ENCODE measurements around the gene METTL9.
"Not testable (repeated sequence)": the region's sequence is repeated elsewhere in the genome, so short reads cannot be mapped to it uniquely, and the experiment has no call there.

Gene METTL9

GRCh38 chr16:21610006-21610544, 10.7 kb downstream of the METTL9 start:
- DNase-seq (ENCODE audit: low read depth in 2 of 2): no peak

DNA sequence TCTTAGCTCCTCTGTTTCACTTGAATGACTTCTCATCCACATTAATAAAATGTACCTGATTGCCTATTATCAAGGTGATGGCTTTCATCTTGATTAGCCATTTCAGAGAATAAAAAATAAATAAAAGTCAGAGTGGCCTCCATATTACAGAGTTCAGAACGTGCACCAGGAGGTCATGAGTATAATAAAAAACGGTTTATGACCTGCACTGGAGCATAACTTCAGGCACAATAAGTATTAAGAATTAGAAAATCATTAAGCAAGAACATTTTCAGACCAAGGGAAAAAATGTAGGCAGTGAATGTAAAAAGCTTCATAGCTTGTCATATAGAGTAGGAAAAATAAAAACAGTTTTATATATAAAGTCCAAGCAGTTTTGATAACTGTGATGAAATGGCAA, 11.4 kb downstream of the METTL9 start:
- no peak for DNase-seq (ENCODE audit: low read depth in 2 of 2)

DNA sequence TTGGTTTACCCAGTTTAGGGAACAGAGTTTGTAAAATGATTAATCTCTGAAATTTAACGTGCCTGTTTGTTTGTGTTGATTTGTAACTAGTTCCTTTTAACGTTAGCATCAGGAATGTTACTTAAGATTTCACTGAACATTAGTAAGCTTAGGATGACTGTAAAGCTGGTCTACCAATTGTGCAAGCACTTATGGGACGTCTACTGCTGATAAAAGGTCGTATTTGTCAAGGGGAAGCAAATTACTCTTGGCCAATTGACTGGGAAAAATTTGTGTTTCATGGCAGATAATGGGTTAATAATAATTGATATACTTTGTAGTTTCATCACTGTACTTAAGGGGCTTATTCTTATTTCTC, 11.8 kb downstream of the METTL9 start:
- DNase-seq (ENCODE audit: low read depth in 2 of 2): no peak

- DNase-seq (ENCODE audit: low read depth in 2 of 2): no peak
Measured at GRCh38 chr16:21611556-21612384, 12.4 kb downstream of the METTL9 start.

DNA sequence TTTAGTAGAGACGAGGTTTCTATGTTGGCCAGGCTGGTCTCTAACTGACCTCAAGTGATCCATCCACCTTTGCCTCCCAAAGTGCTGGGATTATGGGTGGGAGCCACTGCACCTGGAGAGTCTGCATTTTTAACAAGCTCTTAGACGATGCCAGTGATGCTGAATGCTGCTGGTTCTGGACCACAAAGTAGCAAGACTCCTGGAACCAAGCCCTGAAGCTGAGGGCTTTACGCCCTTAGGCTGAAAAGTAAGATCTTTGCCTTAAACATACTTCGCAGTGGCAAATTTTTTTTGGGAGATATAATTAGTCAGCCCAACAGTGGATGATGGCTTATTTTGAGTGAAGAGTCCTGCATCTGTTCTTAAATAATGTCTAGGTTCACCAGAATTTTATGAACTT, 14.0 kb downstream of the METTL9 start:
- no peak for DNase-seq (ENCODE audit: low read depth in 2 of 2)

- DNase-seq (ENCODE audit: low read depth in 2 of 2): no peak
Measured at GRCh38 chr16:21613781-21614180, 14.4 kb downstream of the METTL9 start.

DNA sequence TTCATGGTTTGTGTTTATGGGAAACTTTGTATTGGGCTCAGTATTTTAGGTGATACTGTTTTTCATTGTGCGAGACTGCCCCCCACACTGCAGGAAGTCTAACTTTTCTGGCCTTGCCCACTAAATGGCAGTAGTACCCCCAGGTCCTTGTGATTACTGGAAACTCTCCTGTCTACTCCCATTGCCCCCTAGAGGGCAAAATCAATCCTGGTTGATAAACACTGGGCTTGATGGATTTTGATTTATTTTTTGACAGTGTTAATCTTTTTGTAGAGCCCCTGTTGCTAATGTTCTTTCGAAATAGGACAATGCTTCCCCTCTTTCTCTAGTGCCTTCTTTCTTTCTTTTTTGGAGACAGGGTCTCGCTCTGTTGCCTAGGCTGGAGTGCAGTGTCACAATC, 15.5 kb downstream of the METTL9 start:
- no peak for DNase-seq (ENCODE audit: low read depth in 2 of 2)

DNA sequence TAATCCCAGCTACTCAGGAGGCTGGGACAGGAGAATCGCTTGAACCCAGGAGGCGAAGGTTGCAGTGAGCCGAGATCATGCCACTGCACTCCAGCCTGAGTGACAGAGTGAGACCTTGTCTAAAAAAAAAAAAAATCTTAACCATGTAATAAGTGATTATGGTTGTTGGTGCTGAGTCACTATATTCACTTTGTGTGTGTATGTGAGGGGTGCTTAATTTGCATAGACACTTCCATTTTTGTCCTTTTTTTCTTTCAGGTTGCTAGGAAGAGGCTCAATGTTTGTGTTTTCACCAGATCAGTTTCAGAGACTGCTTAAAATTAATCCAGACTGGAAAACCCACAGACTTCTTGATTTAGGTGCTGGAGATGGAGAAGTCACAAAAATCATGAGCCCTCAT, 18.2 kb downstream of the METTL9 start:
- DNase-seq (ENCODE audit: low read depth in 2 of 2): no peak

GRCh38 chr16:21618281-21618680, 18.9 kb downstream of the METTL9 start:
- DNase-seq (ENCODE audit: low read depth in 2 of 2): no peak

- DNase-seq (ENCODE audit: low read depth in 2 of 2): no peak
Measured at GRCh38 chr16:21619765-21620425, 20.5 kb downstream of the METTL9 start.

GRCh38 chr16:21620592-21620991, 21.2 kb downstream of the METTL9 start:
- no peak for DNase-seq (ENCODE audit: low read depth in 2 of 2)

DNA sequence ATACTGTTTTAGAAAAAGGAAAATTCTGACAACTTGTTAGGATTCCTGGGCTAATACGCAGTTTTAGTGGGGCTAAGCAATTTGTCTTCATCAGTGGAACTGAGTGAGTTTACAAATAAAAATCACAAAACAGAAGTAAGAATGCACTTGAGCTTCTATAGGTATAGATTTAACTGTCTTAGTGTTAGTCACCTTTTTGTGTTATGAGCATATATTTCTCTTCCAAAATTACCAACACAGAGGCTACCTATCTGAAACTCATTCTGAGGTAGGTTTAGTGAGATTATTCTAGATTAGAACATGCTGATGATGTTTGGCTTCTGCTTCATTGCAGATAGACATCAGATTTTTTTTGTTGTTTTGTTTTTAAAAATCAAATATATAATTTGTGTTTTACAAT, 23.2 kb downstream of the METTL9 start:
- no peak for DNase-seq (ENCODE audit: low read depth in 2 of 2)

DNA sequence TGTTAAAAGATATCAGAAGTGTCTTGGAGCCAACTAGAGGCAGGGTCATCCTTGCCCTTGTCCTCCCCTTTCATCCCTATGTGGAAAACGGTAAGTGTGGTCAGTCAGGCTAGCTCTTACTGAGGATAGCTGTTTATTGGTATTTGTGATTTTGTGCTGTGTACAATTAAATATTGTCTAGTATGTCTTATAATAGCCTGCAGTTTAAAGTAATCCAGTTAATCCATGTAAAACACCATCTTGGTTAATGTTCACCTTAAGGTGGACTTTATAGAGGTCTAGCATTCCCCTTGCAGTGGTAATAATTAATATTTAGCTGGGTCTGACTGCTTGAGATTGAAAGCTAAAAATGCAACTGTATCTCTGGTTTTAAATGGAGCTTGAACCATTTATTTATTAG, 25.6 kb downstream of the METTL9 start:
- DNase-seq (ENCODE audit: low read depth in 2 of 2): no peak

- no peak for DNase-seq (ENCODE audit: low read depth in 2 of 2)
Measured at GRCh38 chr16:21626659-21627277, 27.4 kb downstream of the METTL9 start.

DNA sequence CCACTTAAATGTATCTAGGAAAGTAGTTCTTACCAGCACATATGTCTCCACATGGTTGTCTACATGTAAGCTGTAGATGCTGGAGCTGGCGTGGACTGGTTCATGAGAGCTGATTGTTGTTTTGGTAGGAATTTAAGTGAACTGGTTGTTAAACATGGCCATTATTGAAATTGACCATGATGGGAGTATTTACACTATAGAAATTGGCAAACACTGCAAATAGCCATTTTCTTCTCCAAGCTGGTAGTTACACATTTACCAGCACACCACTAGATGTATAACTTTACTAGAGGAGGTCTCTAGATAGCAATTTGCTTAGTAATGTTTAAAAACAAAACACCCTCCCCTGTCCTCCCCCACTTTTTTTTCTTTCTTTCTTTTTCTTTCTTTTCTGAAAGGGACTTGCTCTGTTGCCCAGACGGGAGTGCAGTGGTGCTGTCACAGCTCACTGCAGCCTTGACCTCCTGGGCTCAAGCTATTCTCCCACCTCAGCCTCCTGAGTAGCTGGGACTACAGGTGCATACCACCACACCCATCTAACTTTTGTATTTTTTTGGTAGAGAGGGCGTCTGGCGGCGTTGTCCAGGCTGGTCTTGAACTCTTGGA, 28.8 kb downstream of the METTL9 start:
- no peak for DNase-seq (ENCODE audit: low read depth in 2 of 2)

DNA sequence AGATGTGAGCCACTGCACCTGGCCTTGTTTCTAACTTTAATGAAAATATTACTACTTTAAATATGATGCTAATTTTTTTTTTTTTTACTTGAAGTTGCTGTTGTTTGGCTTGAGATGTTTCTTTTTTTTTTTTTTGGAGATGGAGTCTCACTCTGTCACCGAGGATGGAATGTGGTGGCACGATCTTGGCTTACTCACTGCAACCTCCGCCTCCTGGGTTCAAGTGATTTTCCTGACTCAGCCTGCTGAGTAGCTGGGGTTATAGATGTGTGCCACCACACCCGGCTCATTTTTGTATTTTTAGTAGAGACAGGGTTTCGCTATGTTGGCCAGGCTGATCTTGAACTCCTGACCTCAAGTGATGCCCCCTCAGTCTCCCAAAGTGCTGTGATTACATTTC, 29.4 kb downstream of the METTL9 start:
- DNase-seq (ENCODE audit: low read depth in 2 of 2): no peak

- DNase-seq (ENCODE audit: low read depth in 2 of 2): not testable (repeated sequence)
Measured at GRCh38 chr16:21629616-21630539, 30.5 kb downstream of the METTL9 start.

GRCh38 chr16:21630866-21631265, 31.5 kb downstream of the METTL9 start:
- not testable (repeated sequence) for DNase-seq (ENCODE audit: low read depth in 2 of 2)

- DNase-seq (ENCODE audit: low read depth in 2 of 2): not testable (repeated sequence)
Measured at GRCh38 chr16:21631376-21631775, 32.0 kb downstream of the METTL9 start.

GRCh38 chr16:21631951-21632575, 32.7 kb downstream of the METTL9 start:
- DNase-seq (ENCODE audit: low read depth in 2 of 2): not testable (repeated sequence)

DNA sequence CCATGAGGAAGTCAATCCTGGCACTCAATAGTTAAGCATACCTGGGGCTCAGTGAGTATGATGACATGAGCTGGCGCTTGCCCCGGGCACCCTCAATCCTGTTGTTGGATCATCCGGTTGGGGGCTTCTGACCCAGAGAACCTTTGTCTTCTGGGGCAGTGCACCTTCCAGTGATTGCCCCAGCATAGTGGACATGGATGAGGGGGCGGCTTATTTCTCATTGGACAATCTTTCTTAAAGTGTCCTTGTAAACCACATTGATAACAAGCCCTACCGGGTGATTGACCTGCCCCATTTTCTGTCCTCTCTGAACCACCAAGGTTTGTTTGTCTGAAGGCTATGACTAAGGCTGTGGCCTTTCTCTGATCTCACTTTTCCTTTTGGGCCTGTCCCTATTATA, 34.8 kb downstream of the METTL9 start:
- DNase-seq (ENCODE audit: low read depth in 2 of 2): no peak

Measured in stimulated activated CD8-positive, alpha-beta memory T cell treated with anti-CD3 and anti-CD28 coated beads, Interleukin-2, amount 100 ng/mL, for 48 hours (primary cell).